Stimulated activated CD4-positive, alpha-beta T cell treated with anti-CD3 and anti-CD28 coated beads, Interleukin-2, amount 100 ng/mL, for 48 hours (primary cell): ENCODE results near the gene FALEC.

Source experiments
- DNase-seq, 2 donors: peaks; one replicate each; pipeline ENCODE4 v3.0.0-alpha.2; 2020

Gene FALEC

DNA sequence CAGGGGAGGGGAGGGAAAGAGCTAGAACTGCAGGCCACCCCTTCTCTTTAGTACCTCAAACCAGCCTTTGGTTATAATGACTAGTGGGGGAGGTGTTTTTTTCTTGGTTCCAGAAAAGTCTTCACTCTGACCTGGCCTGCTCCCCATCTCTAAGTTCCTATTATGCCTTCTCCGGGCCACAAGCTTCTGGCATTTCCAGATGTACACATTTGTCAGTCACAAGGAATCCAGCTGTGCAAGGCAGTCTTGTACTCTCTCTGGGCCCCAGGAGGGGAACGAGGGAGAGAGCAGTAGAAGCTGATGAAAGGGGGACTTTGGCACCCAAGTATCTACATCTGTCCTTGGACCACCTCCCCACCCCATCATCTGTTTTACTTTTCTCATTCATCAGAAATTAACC is 2.7 kb upstream of the FALEC start:
- no peak for DNase-seq

- DNase-seq: no peak
Measured at GRCh38 chr1:150513351-150513791, 2.2 kb upstream of the FALEC start.

DNA sequence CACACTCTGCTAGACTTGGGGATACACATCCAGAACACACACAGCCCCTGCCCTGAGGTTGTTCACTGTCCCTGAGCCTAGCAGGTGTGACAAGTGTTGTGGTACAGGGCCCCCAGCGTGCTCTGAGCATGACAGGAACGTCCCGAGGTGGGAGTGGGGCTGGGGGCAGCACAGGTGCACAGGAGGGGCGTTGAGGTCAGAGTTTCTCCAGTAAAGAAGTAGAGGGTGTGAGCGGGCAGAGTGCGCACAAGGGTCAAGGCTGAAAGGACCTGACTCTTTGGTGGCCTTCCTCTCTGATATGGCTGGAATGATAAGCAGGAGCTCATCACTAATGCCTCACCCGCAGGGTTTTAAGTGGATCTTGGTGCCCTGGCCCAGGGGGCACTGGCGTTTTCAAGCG is 1.3 kb upstream of the FALEC start:
- DNase-seq: no peak

- no peak for DNase-seq
Measured at GRCh38 chr1:150514913-150515327, 632 bp upstream of the FALEC start.

GRCh38 chr1:150516050-150516591 is 569 bp downstream of the FALEC start:
- DNase-seq: no peak

- no peak for DNase-seq
Measured at GRCh38 chr1:150516616-150517015, 1.1 kb downstream of the FALEC start.

DNA sequence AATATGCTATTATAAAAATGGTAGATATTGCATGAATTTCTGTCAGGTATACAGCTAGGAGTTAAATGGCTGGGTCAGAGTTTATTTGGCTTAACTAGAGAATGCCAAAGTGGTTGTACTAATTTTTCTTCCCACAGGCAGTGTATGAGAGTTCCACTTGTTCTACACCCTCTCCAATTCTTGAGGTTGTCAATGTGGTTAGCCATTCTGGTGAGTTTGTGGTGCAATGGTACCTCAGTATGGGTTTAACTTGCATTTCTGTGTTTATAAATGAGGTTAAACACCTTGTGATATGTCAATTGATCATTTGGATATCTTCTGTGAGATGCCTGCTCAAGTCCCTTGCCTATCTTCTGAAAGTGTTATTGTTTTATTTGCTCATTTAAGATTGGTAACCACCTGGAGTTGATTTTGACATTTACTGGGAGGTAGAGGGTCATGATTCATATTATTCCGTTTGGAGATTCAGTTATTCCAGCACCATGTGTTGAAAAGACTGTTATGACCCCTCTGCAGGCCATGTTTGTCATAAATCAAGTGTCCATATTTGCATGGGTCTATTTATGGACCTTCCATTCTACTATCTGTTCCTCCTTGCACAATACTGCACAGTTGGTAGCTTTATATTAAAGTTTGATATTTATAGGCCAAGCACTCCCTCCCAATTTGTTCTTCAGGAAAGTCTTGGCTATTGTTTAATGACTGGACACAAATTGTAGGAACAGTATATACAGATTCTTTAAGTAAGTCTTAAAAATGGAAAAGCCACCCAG is 5.8 kb downstream of the FALEC start:
- DNase-seq: no peak

- no peak for DNase-seq
Measured at GRCh38 chr1:150525348-150525747, 9.8 kb downstream of the FALEC start.

GRCh38 chr1:150528196-150528595 is 12.6 kb downstream of the FALEC start:
- no peak for DNase-seq

DNA sequence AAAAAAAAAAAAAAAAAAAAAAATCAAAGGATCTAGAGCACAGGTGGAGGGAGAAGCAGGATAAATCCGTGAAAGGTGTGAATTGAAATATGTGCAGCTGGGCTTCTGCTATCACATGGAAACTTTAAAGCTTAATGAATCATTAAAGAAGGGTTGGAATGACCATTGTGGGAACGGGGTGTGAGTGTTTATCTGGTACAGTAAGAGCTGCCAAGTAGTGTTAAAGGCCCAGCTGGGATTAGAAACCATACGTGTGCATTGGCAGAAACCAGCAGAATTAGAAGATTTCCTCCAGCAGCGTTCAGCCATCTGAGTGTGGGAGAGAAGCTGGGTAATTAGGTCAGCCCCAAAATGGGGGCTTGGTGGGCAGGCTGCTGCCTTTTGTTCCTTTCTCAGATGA is 13.5 kb downstream of the FALEC start:
- DNase-seq: no peak

- no peak for DNase-seq
Measured at GRCh38 chr1:150530491-150531159, 15.1 kb downstream of the FALEC start.

GRCh38 chr1:150532860-150533259 is 17.3 kb downstream of the FALEC start:
- no peak for DNase-seq

GRCh38 chr1:150534002-150534401 is 18.4 kb downstream of the FALEC start:
- DNase-seq: no peak

- DNase-seq: no peak
Measured at GRCh38 chr1:150535511-150536287, 20.1 kb downstream of the FALEC start.

DNA sequence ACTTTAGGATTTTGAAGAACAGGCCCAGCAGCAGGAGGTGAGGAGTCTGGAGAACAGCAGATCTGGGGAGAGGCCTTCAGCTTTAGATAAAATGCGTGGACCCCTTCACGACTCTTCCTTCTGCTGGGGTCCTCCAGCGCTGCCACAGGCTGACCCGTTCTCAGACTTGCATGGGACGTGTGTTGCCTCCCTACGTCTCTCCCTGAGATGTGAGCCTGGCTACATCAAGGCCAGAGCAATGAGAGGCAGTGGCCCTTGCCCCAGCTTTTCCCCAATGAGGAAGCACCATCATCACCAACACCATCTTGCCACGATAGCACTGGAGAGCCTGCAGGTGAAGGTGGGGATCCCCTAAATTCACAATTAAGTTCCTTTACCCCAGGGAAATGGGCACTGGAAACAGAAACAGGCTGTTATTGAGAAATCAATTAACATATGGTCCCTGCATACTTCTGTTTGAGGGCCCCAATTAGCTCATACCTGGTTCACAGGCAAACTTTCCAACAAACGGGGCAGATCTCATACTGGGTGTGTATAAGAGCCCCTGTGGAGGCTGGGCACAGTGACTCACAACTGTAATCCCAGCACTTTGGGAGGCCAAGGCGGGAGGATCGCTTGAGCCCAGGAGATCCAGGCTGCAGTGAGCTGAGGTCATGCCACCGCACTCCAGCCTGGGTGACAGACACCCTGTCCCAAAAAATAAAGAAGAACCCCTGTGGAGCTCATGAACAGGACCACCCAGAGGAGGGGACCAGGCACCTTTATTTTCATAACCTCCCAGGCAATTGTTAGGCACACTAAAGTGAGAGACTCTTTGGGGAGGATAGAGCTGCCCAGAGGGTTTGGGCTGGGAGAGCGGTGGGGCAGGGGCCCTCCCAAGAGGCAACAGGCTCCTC is 21.5 kb downstream of the FALEC start:
- DNase-seq: no peak

- DNase-seq: no peak
Measured at GRCh38 chr1:150537732-150538684, 22.5 kb downstream of the FALEC start.

DNA sequence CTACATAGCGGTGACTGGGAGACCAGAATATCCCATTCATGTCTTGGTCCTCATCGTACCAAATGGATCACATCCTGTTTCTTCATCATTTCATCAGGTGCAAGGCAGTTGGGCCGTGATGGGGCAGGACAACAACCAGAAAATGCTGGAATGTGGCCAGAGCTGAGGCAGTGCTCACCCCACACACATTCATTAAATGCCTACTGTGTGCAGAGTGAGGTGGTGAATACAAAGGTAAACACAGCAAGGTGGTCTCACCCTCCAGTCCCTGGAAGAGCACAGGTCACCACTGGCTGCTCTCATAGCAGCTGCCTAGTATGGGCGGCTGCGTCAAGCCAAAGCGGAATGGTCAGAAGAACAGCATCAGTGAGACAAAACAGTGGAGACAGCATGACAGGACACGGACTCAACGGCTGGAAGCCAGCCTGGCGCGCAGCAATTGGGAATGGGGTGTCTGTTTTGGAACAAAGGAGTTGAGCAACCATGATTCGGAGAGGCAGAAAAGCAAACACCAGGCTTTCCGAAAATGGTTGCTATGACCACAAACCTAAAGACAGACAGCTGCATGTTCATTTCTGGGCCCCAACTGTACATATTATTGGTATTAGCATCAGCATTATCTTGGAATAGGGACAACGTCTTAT is 28.1 kb downstream of the FALEC start:
- no peak for DNase-seq

GRCh38 chr1:150544204-150544603 is 28.7 kb downstream of the FALEC start:
- DNase-seq: no peak

- no peak for DNase-seq
Measured at GRCh38 chr1:150545486-150546032, 30.0 kb downstream of the FALEC start.

DNA sequence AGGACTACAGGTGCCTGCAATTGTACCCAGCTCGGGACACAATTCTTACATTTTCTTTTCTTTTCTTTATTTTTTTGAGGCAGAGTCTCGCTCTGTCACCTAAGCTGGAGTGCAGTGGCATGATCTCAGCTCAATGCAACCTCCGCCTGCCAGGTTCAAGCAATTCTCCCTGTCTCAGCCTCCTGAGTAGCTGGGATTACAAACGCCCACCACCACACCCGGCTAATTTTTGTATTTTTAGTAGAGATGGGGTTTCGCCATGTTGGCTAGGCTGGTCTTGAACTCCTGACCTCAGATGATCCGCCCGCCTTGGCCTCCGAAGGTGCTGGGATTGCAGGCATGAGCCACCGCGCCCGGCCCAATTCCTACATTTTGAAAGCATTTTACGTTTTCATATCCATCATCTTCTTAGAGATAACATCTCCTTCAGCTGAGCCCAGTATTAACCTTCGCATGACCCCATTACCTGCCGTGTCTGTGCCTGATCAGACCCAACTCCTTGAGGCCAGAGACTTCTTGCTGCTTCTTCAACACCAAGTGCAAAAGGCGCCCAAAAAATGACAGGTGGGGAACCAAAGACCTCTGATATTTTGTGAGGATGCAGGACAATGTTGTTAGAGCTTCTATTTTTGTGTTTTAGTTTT is 30.9 kb downstream of the FALEC start:
- DNase-seq: no peak
